Sigmoid colon (tissue), 7 donors: ENCODE data around the gene ZNF791. TPM values are rescaled to one million over a fixed set of nuclear protein-coding genes. Genes with fewer than 3 reads are reported as not detected.
"Not testable (repeated sequence)": the region's sequence is repeated elsewhere in the genome, so short reads cannot be mapped to it uniquely, and the experiment has no call there.

ENCODE experiments used
- DNase-seq: peaks from one replicate; pipeline ENCODE4 v3.0.0-alpha.2; 2019
- H3K27ac ChIP-seq, 4 donors: fragments of 200-600 bp; sonication (generic); one replicate each; pipeline ENCODE4 v1.5.1; 2016 to 2019; ENCODE audit warnings: mild to moderate bottlenecking in 1 of 4
- H3K27me3 ChIP-seq, 3 donors: fragments of 200-600 bp; sonication (generic); one replicate each; pipeline ENCODE4 v1.5.1; 2019; ENCODE audit warnings: mild to moderate bottlenecking in 1 of 3
- H3K36me3 ChIP-seq, 4 donors: fragments of 200-600 bp; sonication (generic); one replicate each; pipeline ENCODE4 v1.5.1; 2016 to 2019
- H3K4me1 ChIP-seq, 4 donors: fragments of 200-600 bp; sonication (generic); one replicate each; pipeline ENCODE4 v1.5.1; 2017 to 2019
- H3K4me3 ChIP-seq, 4 donors: fragments of 200-600 bp; sonication (generic); one replicate each; pipeline ENCODE4 v1.5.1; 2017 to 2019; ENCODE audit warnings: mild to moderate bottlenecking in 2 of 4, moderate library complexity in 1 of 4
- H3K9me3 ChIP-seq, 4 donors: fragments of 200-600 bp in 3 of 4; sonication (generic) in 3 of 4; one replicate each; pipeline versions ENCODE4 v1.5.1 to v1.6.1; 2013 to 2019
- CTCF ChIP-seq, 4 experiments: fragments of 450-650 bp in 3 of 4; fragments of 200-600 bp in 1 of 4; IDR thresholded peaks; one replicate each; pipeline ENCODE4 v1.5.1; 2016 to 2019; ENCODE audit warnings: antibody characterized with exemption in 4 of 4, mild to moderate bottlenecking in 3 of 4, moderate library complexity in 2 of 4
- EP300 ChIP-seq, 4 donors: sonication (generic); formaldehyde crosslinking; IDR thresholded peaks; one replicate each; pipeline ENCODE4 v1.6.1; 2017; ENCODE audit warnings: antibody characterized with exemption in 4 of 4
- POLR2A ChIP-seq, 2 donors: fragments of 450-650 bp; IDR thresholded peaks; one replicate each; pipeline ENCODE4 v1.6.1; 2016; ENCODE audit warnings: antibody characterized with exemption in 2 of 2, mild to moderate bottlenecking in 2 of 2, moderate library complexity in 2 of 2
- POLR2AphosphoS5 ChIP-seq, 4 donors: sonication (generic); formaldehyde crosslinking; IDR thresholded peaks; one replicate each; pipeline ENCODE4 v1.6.1; 2017; ENCODE audit warnings: antibody characterized with exemption in 4 of 4
- WGBS, 2 donors: extraction: QIAGEN DNeasy Blood & Tissue Kit; methylation state at CpG; one replicate each; pipeline ENCODE4 v1.1.7; 2013; 5-methylcytosine and 5-hydroxymethylcytosine counted together
- intact Hi-C: fragments of 100-400 bp; cut with DNase I; formaldehyde crosslinking; loops from one replicate; pipeline ENCODE4 v1.15.1; 2023
- polyA plus RNA-seq, 3 donors: library from polyadenylated mRNA; stranded (reverse); fragments of 200-250 nt; gene quantifications; one replicate each; pipeline ENCODE4 v1.2.3, GENCODE V29; 2013
- total RNA-seq, 4 donors: library from RNA; depleted of rRNA; stranded (reverse); fragments of >200 nt; gene quantifications; one replicate each; pipeline ENCODE4 v1.1.0, GENCODE V29; 2016
- donor health status: healthy with polysubstance abuse.
- donor health status: Bipolar disorder and iron deficiency.
- donor health status: healthy.

The ZNF791 gene
- total and polyA plus RNA-seq, 7 donors: 4.2 to 27.6 (median 16.6) TPM

- H3K27ac ChIP-seq: peak overlapping the region; percentile 95 to 100 (median 98)
- peak overlapping the region; percentile 77 to 99 (median 88) for H3K4me3 ChIP-seq
- DNase-seq: peak; percentile 91
- H3K9me3 ChIP-seq: no peaks in the 10 kb centered on the region
- intact Hi-C loops: loop anchor here (2.0 to 5.0 kb wide), 2 partner anchors 56 to 59 kb away; partner anchors contain the start of genes MAN2B1 and WDR83
- peaks cover 0 to 47% (median 1%) of the 10 kb centered on the region in 4 donors for H3K36me3 ChIP-seq
- 0 to 1% methylated on average over 10 of the region's 10 CpGs for WGBS, 2 donors
- no peaks in the 10 kb centered on the region for H3K27me3 ChIP-seq
- TF ChIP-seq POLR2AphosphoS5 (IDR thresholded peaks at IDR 0.05) (peak in 3 of 4 donors; percentile 8 to 76 (median 32)), EP300 (IDR thresholded peaks at IDR 0.05) (no peak)
- H3K4me1 ChIP-seq: peaks cover 0 to 45% (median 38%) of the 10 kb centered on the region in 4 donors
Measured at GRCh38 chr19:12611361-12611699, 610 bp downstream of the ZNF791 start.

GRCh38 chr19:12617646-12618045, 6.9 kb downstream of the ZNF791 start:
- peaks cover 0 to 46% (median 31%) of the 10 kb centered on the region in 4 donors for H3K4me1 ChIP-seq
- intact Hi-C loops: no loop called here
- H3K36me3 ChIP-seq: peaks cover 0 to 19% (median 1%) of the 10 kb centered on the region in 4 donors
- no peak overlapping the region for H3K27ac ChIP-seq
- TF ChIP-seq EP300 (IDR thresholded peaks at IDR 0.05) (no peak), CTCF (IDR thresholded peaks at IDR 0.05) (no peak), POLR2AphosphoS5 (IDR thresholded peaks at IDR 0.05) (no peak), POLR2A (IDR thresholded peaks at IDR 0.05) (no peak)
- 89 to 95% methylated on average over 4 of the region's 4 CpGs for WGBS, 2 donors
- H3K27me3 ChIP-seq: no peaks in the 10 kb centered on the region
- no peak overlapping the region for H3K4me3 ChIP-seq
- no peak for DNase-seq
- H3K9me3 ChIP-seq: no peaks in the 10 kb centered on the region

GRCh38 chr19:12621253-12622024, 10.7 kb downstream of the ZNF791 start:
- H3K27ac ChIP-seq: peak overlapping the region in 2 of 4 donors; percentile 26 to 52
- peaks cover 0 to 19% (median 14%) of the 10 kb centered on the region in 4 donors for H3K4me1 ChIP-seq
- DNase-seq, intact Hi-C loops, H3K27me3 ChIP-seq, H3K4me3 ChIP-seq, H3K9me3 ChIP-seq: not testable (repeated sequence)
- WGBS, 2 donors: 85 to 91% methylated on average over 26 of the region's 26 CpGs
- H3K36me3 ChIP-seq: peaks cover 22 to 30% (median 25%) of the 10 kb centered on the region in 4 donors

GRCh38 chr19:12623361-12624031, 12.8 kb downstream of the ZNF791 start:
- Histone ChIP-seq H3K27me3 (no peaks in the 10 kb centered on the region), H3K27ac (no peak overlapping the region), H3K4me1 (peaks cover 0 to 10% (median 8%) of the 10 kb centered on the region in 4 donors), H3K36me3 (peaks cover 37 to 50% (median 45%) of the 10 kb centered on the region in 4 donors), H3K9me3 (peaks cover 0 to 12% (median 5%) of the 10 kb centered on the region in 4 donors), H3K4me3 (no peak overlapping the region)
- WGBS, 2 donors: 92% methylated on average over 4 of the region's 4 CpGs
- TF ChIP-seq POLR2AphosphoS5 (IDR thresholded peaks at IDR 0.05) (no peak), CTCF (IDR thresholded peaks at IDR 0.05) (no peak), POLR2A (IDR thresholded peaks at IDR 0.05) (no peak), EP300 (IDR thresholded peaks at IDR 0.05) (no peak)
- intact Hi-C loops: no loop called here
- no peak for DNase-seq

- Histone ChIP-seq H3K9me3 (peaks cover 0 to 17% (median 6%) of the 10 kb centered on the region in 4 donors), H3K4me3 (no peak overlapping the region), H3K27me3 (no peaks in the 10 kb centered on the region), H3K36me3 (peaks cover 44 to 77% (median 56%) of the 10 kb centered on the region in 4 donors), H3K27ac (no peak overlapping the region), H3K4me1 (peaks cover 0 to 3% (median 0%) of the 10 kb centered on the region in 4 donors)
- intact Hi-C loops: no loop called here
- TF ChIP-seq EP300 (IDR thresholded peaks at IDR 0.05) (no peak), CTCF (IDR thresholded peaks at IDR 0.05) (no peak), POLR2AphosphoS5 (IDR thresholded peaks at IDR 0.05) (no peak), POLR2A (IDR thresholded peaks at IDR 0.05) (no peak)
- DNase-seq: no peak
- WGBS, 2 donors: 87 to 96% methylated on average over 8 of the region's 8 CpGs
Measured at GRCh38 chr19:12626958-12627357, 16.2 kb downstream of the ZNF791 start.
